K562 (cell line): ENCODE data around the gene GLG1. TPM values are rescaled to one million over a fixed set of nuclear protein-coding genes. Genes with fewer than 3 reads are reported as not detected.

Experiments used
- ATAC-seq: fragments of 200-7000 bp; cut with Tn5 transposase; 3 replicates; pipeline ENCODE4 v1.9.1; 2020; ENCODE audit warnings: moderate library complexity
- BruUV-seq: library from RNA; stranded (reverse); fragments of 400-500 nt; replicated peaks from 2 replicates; lab custom pipeline; 2021; lab: Mats Ljungman, UMichigan
- CTCF ChIA-PET: fragments of 300-600 bp; formaldehyde crosslinking; extraction: SDS; loops from one replicate; lab custom pipeline; 2021; ENCODE audit warnings: low intra/inter-chr PET ratio; lab: Yijun Ruan, JAX
- POLR2A ChIA-PET: fragments of 300-600, 350-650 bp; sonication (Branson Sonifier 250); formaldehyde crosslinking; extraction: SDS; loops from one replicate; lab custom pipeline; 2021; ENCODE audit warnings: antibody characterized with exemption, inconsistent platforms; lab: Yijun Ruan, JAX
- DNase-seq, 4 experiments: peaks; one replicate each; pipeline versions ENCODE4 v3.0.0 to v3.0.0-alpha.2; 2011 to 2018; ENCODE audit warnings: low spot score in 3 of 4, mixed read lengths in 3 of 4; ENCODE audit errors: extremely low read depth in 1 of 4
- FAIRE-seq: peaks from 2 replicates; lab custom pipeline; 2011; peaks lifted over from hg19 to GRCh38; lab: Jason Lieb, UNC
- H2AFZ ChIP-seq: 2 replicates; pipeline ENCODE4 v1.6.0; 2011; ENCODE audit warnings: low read depth, low read length, control low read depth, inconsistent platforms
- H3K27ac ChIP-seq: fragments of 200-600 bp; 3 replicates; pipeline ENCODE4 v1.8.0; 2011; ENCODE audit warnings: low read depth, mild to moderate bottlenecking, control low read depth, inconsistent platforms, low read length, moderate library complexity, mixed read lengths; ENCODE audit errors: extremely low read depth
- H3K27me3 ChIP-seq, 2 experiments: fragments of 300-600 bp in 1 of 2; 2 replicates in 1 of 2; 3 replicates in 1 of 2; pipeline versions ENCODE4 v1.6.0 to v1.8.0; 2011; ENCODE audit warnings: inconsistent platforms in 2 of 2, low read length in 2 of 2, mild to moderate bottlenecking in 1 of 2, mixed read lengths in 1 of 2, moderate library complexity in 1 of 2; ENCODE audit not compliant: control insufficient read depth in 2 of 2, insufficient read depth in 2 of 2
- H3K36me3 ChIP-seq: fragments of 300-600 bp; 3 replicates; pipeline ENCODE4 v1.8.0; 2011; ENCODE audit warnings: mild to moderate bottlenecking, low read length, inconsistent platforms; ENCODE audit not compliant: control insufficient read depth, insufficient read depth
- H3K4me1 ChIP-seq, 2 experiments: fragments of 200-600 bp in 1 of 2; replicated peaks in 1 of 2; 2 replicates in 1 of 2; 3 replicates in 1 of 2; pipeline versions ENCODE4 v1.5.1 to v1.8.0; 2011; ENCODE audit warnings: inconsistent platforms in 2 of 2, low read length in 2 of 2, mild to moderate bottlenecking in 1 of 2, mixed read lengths in 1 of 2, moderate library complexity in 1 of 2; ENCODE audit not compliant: control insufficient read depth in 2 of 2, insufficient read depth in 2 of 2
- H3K4me2 ChIP-seq: 2 replicates; pipeline ENCODE4 v1.6.1; 2011; ENCODE audit warnings: low read length, control low read depth, inconsistent platforms, mixed read lengths; ENCODE audit not compliant: insufficient read depth
- H3K4me3 ChIP-seq: fragments of 200-600 bp; sonication (generic), shearing (Covaris generic); 2 replicates; pipeline ENCODE4 v1.5.1; 2016; ENCODE audit warnings: control low read depth, inconsistent platforms
- H3K79me2 ChIP-seq: fragments of 200-600 bp; 3 replicates; pipeline ENCODE4 v1.8.0; 2011; ENCODE audit warnings: low read length, inconsistent platforms; ENCODE audit not compliant: control insufficient read depth, insufficient read depth
- H3K9ac ChIP-seq, 2 experiments: 2 replicates each; pipeline versions ENCODE4 v1.6.0 to v1.6.1; 2011; ENCODE audit warnings: low read depth in 2 of 2, low read length in 2 of 2, control low read depth in 1 of 2, inconsistent platforms in 1 of 2, mild to moderate bottlenecking in 1 of 2, mixed read lengths in 1 of 2; ENCODE audit not compliant: insufficient read depth in 1 of 2
- H3K9me1 ChIP-seq: one replicate; pipeline ENCODE4 v1.6.0; 2011; ENCODE audit warnings: inconsistent platforms, mild to moderate bottlenecking, low read length, moderate library complexity; ENCODE audit not compliant: control insufficient read depth, insufficient read depth
- H3K9me3 ChIP-seq: replicated peaks from 2 replicates; pipeline ENCODE4 v1.5.1; 2011; ENCODE audit warnings: low read depth, low read length, inconsistent platforms; ENCODE audit not compliant: control insufficient read depth, insufficient read depth
- H4K20me1 ChIP-seq: replicated peaks from 2 replicates; pipeline ENCODE4 v1.6.1; 2011; ENCODE audit warnings: low read length, inconsistent platforms, mixed read lengths; ENCODE audit not compliant: control insufficient read depth, insufficient read depth
- CBFB ChIP-seq: sonication (generic); formaldehyde crosslinking; IDR thresholded peaks from 2 replicates; pipeline ENCODE4 v1.4.0; 2020; ENCODE audit warnings: mild to moderate bottlenecking, missing genetic modification reagents
- CBX2 ChIP-seq: fragments of 200-600 bp; sonication (generic); IDR thresholded peaks from one replicate; pipeline ENCODE4 v1.6.1; 2012; ENCODE audit warnings: mild to moderate bottlenecking, low read length, inconsistent platforms; ENCODE audit not compliant: insufficient read depth, poor library complexity, severe bottlenecking
- CREB3 ChIP-seq: fragments of 450-650 bp; conservative IDR thresholded peaks from 2 replicates; pipeline ENCODE4 v1.6.1; 2016; ENCODE audit warnings: missing genetic modification characterization, low read depth, mild to moderate bottlenecking, missing compliant biosample characterization, moderate library complexity
- CREM ChIP-seq: IDR thresholded peaks from 2 replicates; pipeline ENCODE4 v1.6.1; 2014; ENCODE audit warnings: antibody characterized with exemption, low read depth
- E2F4 ChIP-seq: sonication (generic); formaldehyde crosslinking; IDR thresholded peaks from 2 replicates; pipeline ENCODE4 v1.8.0; 2022; ENCODE audit warnings: mild to moderate bottlenecking, low read depth, missing genetic modification reagents
- NR2C2 ChIP-seq, 2 experiments: fragments of 200-800 bp in 1 of 2; sonication (Bioruptor generic) in 1 of 2; sonication (generic) in 1 of 2; formaldehyde crosslinking in 1 of 2; IDR thresholded peaks; 2 replicates each; pipeline versions ENCODE4 v1.6.1 to v1.8.0; 2016 to 2022; ENCODE audit warnings: mild to moderate bottlenecking in 1 of 2, missing compliant biosample characterization in 1 of 2, missing genetic modification characterization in 1 of 2, missing genetic modification reagents in 1 of 2
- NR4A1 ChIP-seq, 2 experiments: fragments of 250-450 bp in 1 of 2; fragments of 450-650 bp in 1 of 2; sonication (Bioruptor Pico) in 1 of 2; IDR thresholded peaks; 2 replicates each; pipeline versions ENCODE4 v1.4.0 to v1.6.1; 2016 to 2020; ENCODE audit warnings: mild to moderate bottlenecking in 2 of 2, missing compliant biosample characterization in 1 of 2, missing genetic modification characterization in 1 of 2, moderate library complexity in 1 of 2
- SREBF1 ChIP-seq: fragments of 150-350 bp; IDR thresholded peaks from 2 replicates; pipeline ENCODE4 v1.6.1; 2014; ENCODE audit warnings: antibody characterized with exemption, low read depth, low read length, borderline replicate concordance
- ZNF224 ChIP-seq: sonication (generic); formaldehyde crosslinking; IDR thresholded peaks from 2 replicates; pipeline ENCODE4 v1.8.0; 2022; ENCODE audit warnings: mild to moderate bottlenecking, missing genetic modification reagents
- ZNF561 ChIP-seq: fragments of 450-650 bp; formaldehyde crosslinking; conservative IDR thresholded peaks from 2 replicates; pipeline ENCODE4 v1.4.0; 2020; ENCODE audit warnings: mild to moderate bottlenecking, moderate library complexity
- WGBS: fragments of 100-300 bp; shearing (Covaris generic); methylation state at CpG from one replicate; pipeline ENCODE4 v1.1.6; 2016; ENCODE audit warnings: low coverage, mixed read lengths; ENCODE audit not compliant: insufficient coverage; ENCODE audit errors: missing lambda C conversion rate; 5-methylcytosine and 5-hydroxymethylcytosine counted together
- in situ Hi-C: fragments of 300-500 bp; cut with MboI; formaldehyde crosslinking; loops from 4 replicates; pipeline ENCODE4 v1.15.0; 2018; ENCODE audit warnings: inconsistent platforms, mixed read lengths
- intact Hi-C: fragments of 100-400 bp; cut with micrococcal nuclease; formaldehyde crosslinking; loops from 2 replicates; pipeline ENCODE4 v1.14.2; 2022
- polyA plus RNA-seq, 8 experiments: library from polyadenylated mRNA; depleted of rRNA in 4 of 8; stranded (reverse) in 5 of 8; unstranded in 3 of 8; fragments of >200 nt; fragmentation: Nextera tagmentation in 2 of 8; fragmentation: Illumina TruSeq in 1 of 8; extraction: Ambion mirVana in 2 of 8; extraction: Trizol in 1 of 8; gene quantifications; 2 replicates each; pipeline versions ENCODE4 v1.2.1 to v1.2.3, GENCODE V29; 2011 to 2014; ENCODE audit warnings: inconsistent platforms in 1 of 8, missing spikeins in 1 of 8
- total RNA-seq, 7 experiments: library from RNA; depleted of rRNA in 6 of 7; stranded (reverse); fragments of >200 nt in 6 of 7; fragmentation: Illumina TruSeq in 2 of 7; extraction: Trizol in 2 of 7; gene quantifications; 2 replicates each; pipeline versions ENCODE4 v1.2.1 to v1.2.3, GENCODE V29; 2011 to 2021; ENCODE audit warnings: low replicate concordance in 1 of 7

The GLG1 gene
- total and polyA plus RNA-seq, 9 of the 15 experiments (the other 6 are each of a cell fraction or from before 2014, with no cell fraction given) = 6.2 to 36.0 (median 23.6) TPM

GRCh38 chr16:74596586-74596985, 10.3 kb downstream of the GLG1 start:
- no peak for DNase-seq
- in situ Hi-C loops (no loop called here), intact Hi-C loops (no loop called here)
- peaks cover 73% of the 10 kb centered on the region for H3K79me2 ChIP-seq
- no peak overlapping the region for H3K9ac ChIP-seq
- no peak overlapping the region for H2AFZ ChIP-seq
- ATAC-seq = no peak
- no peak for FAIRE-seq
- H4K20me1 ChIP-seq = 0 out of 2 replicates have a peak, but pooled peaks cover 4% of the 10 kb centered on the region
- H3K27me3 ChIP-seq = no peaks in the 10 kb centered on the region
- H3K4me3 ChIP-seq = no peak overlapping the region
- peaks cover 13 to 19% of the 10 kb centered on the region in 2 experiments; a peak in 4 of 5 replicates for H3K4me1 ChIP-seq
- no peak overlapping the region for H3K27ac ChIP-seq
- ChIA-PET POLR2A (interaction anchor here (0.6 to 1.9 kb wide), 2 partner anchors 11 to 311 kb away, joined by 3 to 17 read pairs; partner anchors contain the start of gene GLG1), CTCF (no interaction called here)
- no peak for TF ChIP-seq CREB3
- no peak for TF ChIP-seq CREM
- TF ChIP-seq E2F4 = no peak
- TF ChIP-seq NR4A1 (CRISPR knock-in tag; IDR thresholded peaks at IDR 0.05) = no peak
- TF ChIP-seq NR4A1 (tag; IDR thresholded peaks at IDR 0.05) = no peak
- no peak for TF ChIP-seq CBX2
- TF ChIP-seq NR2C2 (CRISPR knock-in tag; IDR thresholded peaks at IDR 0.05) = no peak
- no peak for TF ChIP-seq NR2C2 (tag; IDR thresholded peaks at IDR 0.05)
- no peak for TF ChIP-seq ZNF224 (CRISPR knock-in tag)
- no peak for TF ChIP-seq ZNF561 (CRISPR knock-in tag)
- TF ChIP-seq CBFB (CRISPR knock-in tag) = no peak
- TF ChIP-seq SREBF1 = no peak
- BruUV-seq = no TSS peak
- H3K9me3 ChIP-seq = no peaks in the 10 kb centered on the region
- H3K36me3 ChIP-seq = peaks cover 13% of the 10 kb centered on the region; the same call in 2 of the 3 replicates
- H3K4me2 ChIP-seq = no peak overlapping the region
- WGBS = 70% methylated on average over 2 of the region's 2 CpGs
- no peaks in the 10 kb centered on the region for H3K9me1 ChIP-seq
